HepG2 (cell line): ENCODE results near the gene TCFL5. TPM values are rescaled to one million over a fixed set of nuclear protein-coding genes. Genes with fewer than 3 reads are reported as not detected.

Experiments used
- ARID4A ChIP-seq: sonication (generic); formaldehyde crosslinking; IDR thresholded peaks from 2 replicates; pipeline ENCODE4 v1.5.0; 2020; ENCODE audit warnings: mild to moderate bottlenecking, missing genetic modification reagents, borderline replicate concordance
- FOSL2 ChIP-seq: sonication (generic); formaldehyde crosslinking; IDR thresholded peaks from 2 replicates; pipeline ENCODE4 v1.4.0; 2020; ENCODE audit warnings: missing genetic modification reagents
- HDAC2 ChIP-seq: sonication (generic); formaldehyde crosslinking; IDR thresholded peaks from 2 replicates; pipeline ENCODE4 v1.4.0; 2020; ENCODE audit warnings: missing genetic modification reagents
- HNF4A ChIP-seq: sonication (generic); formaldehyde crosslinking; IDR thresholded peaks from 2 replicates; pipeline ENCODE4 v1.4.0; 2020; ENCODE audit warnings: missing genetic modification reagents
- KLF11 ChIP-seq: IDR thresholded peaks from 2 replicates; pipeline ENCODE4 v1.6.1; 2016; ENCODE audit warnings: missing compliant biosample characterization
- SMC3 ChIP-seq: IDR thresholded peaks from 2 replicates; pipeline ENCODE4 v1.6.1; 2011; ENCODE audit warnings: low read length, improper control_type of control experiment
- SRSF1 ChIP-seq: fragments of 200-400 bp; formaldehyde crosslinking; optimal IDR thresholded peaks from 2 replicates; pipeline ENCODE3; 2017; ENCODE audit warnings: mild to moderate bottlenecking, low read depth, low read length, moderate library complexity
- SRSF4 ChIP-seq: fragments of 200-400 bp; formaldehyde crosslinking; IDR thresholded peaks from one replicate; pipeline ENCODE4 v1.6.1; 2018; ENCODE audit warnings: mild to moderate bottlenecking, low read depth, low read length, moderate library complexity; ENCODE audit not compliant: poor library complexity, severe bottlenecking
- STAT6 ChIP-seq: sonication (generic); formaldehyde crosslinking; IDR thresholded peaks from 2 replicates; pipeline ENCODE4 v1.4.0; 2020; ENCODE audit warnings: missing genetic modification reagents, mild to moderate bottlenecking, borderline replicate concordance
- TFDP1 ChIP-seq: IDR thresholded peaks from 2 replicates; pipeline ENCODE4 v1.6.1; 2016; ENCODE audit warnings: missing compliant biosample characterization, missing genetic modification reagents, borderline replicate concordance
- ZNF501 ChIP-seq: sonication (generic); formaldehyde crosslinking; IDR thresholded peaks from 2 replicates; pipeline ENCODE4 v1.5.1; 2020; ENCODE audit warnings: mild to moderate bottlenecking, moderate library complexity, missing genetic modification reagents
- ZNF512B ChIP-seq: sonication (generic); formaldehyde crosslinking; IDR thresholded peaks from 2 replicates; pipeline ENCODE4 v1.5.1; 2020; ENCODE audit warnings: missing genetic modification reagents, mild to moderate bottlenecking, borderline replicate concordance
- ZNF619 ChIP-seq: sonication (generic); formaldehyde crosslinking; IDR thresholded peaks from 2 replicates; pipeline ENCODE4 v1.4.0; 2020; ENCODE audit warnings: mild to moderate bottlenecking, missing genetic modification reagents
- ZNF749 ChIP-seq: sonication (generic); formaldehyde crosslinking; IDR thresholded peaks from 2 replicates; pipeline ENCODE4 v1.8.0; 2022; ENCODE audit warnings: mild to moderate bottlenecking, missing genetic modification reagents, moderate library complexity, borderline replicate concordance
- ZNF770 ChIP-seq: sonication (generic); formaldehyde crosslinking; IDR thresholded peaks from 2 replicates; pipeline ENCODE4 v1.5.0; 2020; ENCODE audit warnings: mild to moderate bottlenecking, missing genetic modification reagents
- ZNF788 ChIP-seq: sonication (generic); formaldehyde crosslinking; IDR thresholded peaks from 2 replicates; pipeline ENCODE4 v1.5.0; 2020; ENCODE audit warnings: mild to moderate bottlenecking, missing genetic modification reagents, borderline replicate concordance
- polyA plus RNA-seq, 8 experiments: library from polyadenylated mRNA; depleted of rRNA in 3 of 8; stranded (reverse) in 7 of 8; unstranded in 1 of 8; fragments of >200 nt; fragmentation: Illumina TruSeq in 4 of 8; extraction: Trizol in 4 of 8; gene quantifications; 2 replicates each; pipeline versions ENCODE4 v1.2.1 to v1.2.3, GENCODE V29; 2011 to 2016; ENCODE audit warnings: low read depth in 4 of 8, missing spikeins in 1 of 8, mixed read lengths in 1 of 8; ENCODE audit not compliant: insufficient read depth in 1 of 8
- total RNA-seq, 5 experiments: library from RNA; depleted of rRNA; stranded (reverse); fragments of >200 nt; fragmentation: Illumina TruSeq; extraction: Trizol; gene quantifications; 2 replicates each; pipeline ENCODE4 v1.2.3, GENCODE V29; 2016; ENCODE audit warnings: low read depth in 1 of 5

The TCFL5 gene
- total and polyA plus RNA-seq, 2 of the 13 experiments (the other 11 are each of a cell fraction or from before 2014, with no cell fraction given) = 14.8 to 20.0 TPM

GRCh38 chr20:62872862-62873261 is 11.2 kb upstream of the TCFL5 start (continued):
- TF ChIP-seq SMC3 (no peak), TFDP1 (CRISPR knock-in tag) (no peak), ZNF788 (no peak), HNF4A (CRISPR knock-in tag) (no peak), KLF11 (CRISPR knock-in tag) (no peak), ZNF749 (no peak), SRSF1 (no peak), ZNF512B (CRISPR knock-in tag) (0 out of 2 replicates have a peak, but pooled peaks have one; percentile 45), ARID4A (peak; percentile 0; the same call in 1 of the 2 replicates), ZNF770 (CRISPR knock-in tag) (no peak), STAT6 (CRISPR knock-in tag) (no peak), SRSF4 (no peak), ZNF619 (no peak), FOSL2 (CRISPR knock-in tag) (no peak), HDAC2 (CRISPR knock-in tag) (no peak), ZNF501 (CRISPR knock-in tag) (peak; percentile 68; the same call in 1 of the 2 replicates)
